Neuronal stem cell (in vitro differentiated cells): ENCODE data around the gene STUB1.

ENCODE experiments used
- DNase-seq: peaks from one replicate; pipeline ENCODE4 v3.0.0-alpha.2; 2013; ENCODE audit warnings: low spot score
- H2AFZ ChIP-seq: one replicate; pipeline ENCODE4 v1.6.1; 2013; ENCODE audit warnings: mild to moderate bottlenecking, low read length, inconsistent platforms
- H2AK5ac ChIP-seq: 2 replicates; pipeline ENCODE4 v1.6.1; 2013; ENCODE audit warnings: low read depth, mild to moderate bottlenecking, inconsistent platforms, low read length, moderate library complexity, mixed read lengths
- H2BK120ac ChIP-seq: 2 replicates; pipeline ENCODE4 v1.6.1; 2013; ENCODE audit warnings: low read depth, mild to moderate bottlenecking, inconsistent platforms, low read length, moderate library complexity, mixed read lengths
- H2BK12ac ChIP-seq: one replicate; pipeline ENCODE4 v1.6.1; 2013; ENCODE audit warnings: low read length, inconsistent platforms
- H2BK15ac ChIP-seq: 2 replicates; pipeline ENCODE4 v1.6.1; 2013; ENCODE audit warnings: mild to moderate bottlenecking, low read length, inconsistent platforms, mixed read lengths
- H2BK5ac ChIP-seq: one replicate; pipeline ENCODE4 v1.6.1; 2013; ENCODE audit warnings: inconsistent platforms, mild to moderate bottlenecking, low read length, moderate library complexity
- H3K14ac ChIP-seq: one replicate; pipeline ENCODE4 v1.6.1; 2013; ENCODE audit warnings: low read length, inconsistent platforms
- H3K18ac ChIP-seq: 2 replicates; pipeline ENCODE4 v1.6.1; 2013; ENCODE audit warnings: low read length, inconsistent platforms
- H3K23ac ChIP-seq: 2 replicates; pipeline ENCODE4 v1.6.1; 2013; ENCODE audit warnings: low read depth, mild to moderate bottlenecking, mixed read lengths, low read length, inconsistent platforms; ENCODE audit not compliant: poor library complexity
- H3K27ac ChIP-seq: replicated peaks from 3 replicates; pipeline ENCODE4 v1.5.1; 2013; ENCODE audit warnings: low read length, inconsistent platforms
- H3K27me3 ChIP-seq, 3 experiments: 2 replicates each; pipeline ENCODE4 v1.6.1; 2013; ENCODE audit warnings: low read length in 3 of 3, mild to moderate bottlenecking in 2 of 3, inconsistent platforms in 1 of 3, low read depth in 1 of 3, mixed read lengths in 1 of 3, moderate library complexity in 1 of 3; ENCODE audit not compliant: control insufficient read depth in 3 of 3, insufficient read depth in 3 of 3
- H3K36me3 ChIP-seq, 2 donors: replicated peaks in 1 of 2; 2 replicates each; pipeline ENCODE4 v1.6.1; 2013; ENCODE audit warnings: low read length in 2 of 2; ENCODE audit not compliant: control insufficient read depth in 2 of 2, insufficient read depth in 2 of 2
- H3K4ac ChIP-seq: 2 replicates; pipeline ENCODE4 v1.6.1; 2013; ENCODE audit warnings: inconsistent platforms, mild to moderate bottlenecking, low read length, moderate library complexity
- H3K4me1 ChIP-seq, 2 donors: 1 replicate in 1 of 2; 2 replicates in 1 of 2; pipeline ENCODE4 v1.6.1; 2013; ENCODE audit warnings: low read length in 2 of 2, low read depth in 1 of 2; ENCODE audit not compliant: control insufficient read depth in 2 of 2, insufficient read depth in 1 of 2
- H3K4me2 ChIP-seq: one replicate; pipeline ENCODE4 v1.6.1; 2013; ENCODE audit warnings: mild to moderate bottlenecking, low read length, inconsistent platforms; ENCODE audit not compliant: insufficient read depth, poor library complexity, severe bottlenecking
- H3K4me3 ChIP-seq, 2 donors: 2 replicates each; pipeline ENCODE4 v1.5.1; 2013; ENCODE audit warnings: low read length in 2 of 2, mild to moderate bottlenecking in 2 of 2, inconsistent platforms in 1 of 2, moderate library complexity in 1 of 2
- H3K79me1 ChIP-seq: one replicate; pipeline ENCODE4 v1.6.1; 2013; ENCODE audit warnings: low read depth, mild to moderate bottlenecking, inconsistent platforms, low read length, moderate library complexity
- H3K9ac ChIP-seq: one replicate; pipeline ENCODE4 v1.6.1; 2013; ENCODE audit warnings: mild to moderate bottlenecking, low read depth, low read length, inconsistent platforms; ENCODE audit not compliant: poor library complexity
- H3K9me3 ChIP-seq, 2 donors: replicated peaks in 1 of 2; 2 replicates each; pipeline versions ENCODE3 to v1.6.1; 2013; ENCODE audit warnings: low read length in 2 of 2, mild to moderate bottlenecking in 2 of 2, inconsistent platforms in 1 of 2, low read depth in 1 of 2, mixed read lengths in 1 of 2, moderate library complexity in 1 of 2; ENCODE audit not compliant: control insufficient read depth in 2 of 2, insufficient read depth in 1 of 2
- H4K8ac ChIP-seq: one replicate; pipeline ENCODE4 v1.6.1; 2013; ENCODE audit warnings: low read depth, mild to moderate bottlenecking, inconsistent platforms, low read length, moderate library complexity
- H4K91ac ChIP-seq: one replicate; pipeline ENCODE4 v1.6.1; 2013; ENCODE audit warnings: low read length, low read depth, mild to moderate bottlenecking, inconsistent platforms; ENCODE audit not compliant: poor library complexity
- WGBS, 2 donors: extraction: QIAGEN DNeasy Blood & Tissue Kit; methylation state at CpG; one replicate each; pipeline ENCODE4 v1.1.7; 2013; ENCODE audit warnings: missing lambda C conversion rate in 2 of 2, mixed read lengths in 1 of 2; ENCODE audit not compliant: insufficient read length in 2 of 2, insufficient replicate concordance in 1 of 2; ENCODE audit errors: extremely low coverage in 2 of 2; 5-methylcytosine and 5-hydroxymethylcytosine counted together

Gene STUB1

GRCh38 chr16:670485-671352, 9.5 kb upstream of the STUB1 start:
- Histone ChIP-seq H3K27ac (no peak overlapping the region), H3K4me3 (peak overlapping the region in 1 of 2 donors; percentile 3), H3K9me3 (no peaks in the 10 kb centered on the region), H3K4ac (no peak overlapping the region), H2AFZ (no peak overlapping the region), H4K8ac (no peak overlapping the region), H2BK15ac (no peak overlapping the region), H2BK120ac (no peak overlapping the region), H3K36me3 (peaks cover 37 to 57% of the 10 kb centered on the region in 2 donors), H3K14ac (no peak overlapping the region), H2BK5ac (no peak overlapping the region), H4K91ac (no peak overlapping the region), H3K27me3 (peaks cover 0 to 9% (median 0%) of the 10 kb centered on the region in 3 experiments), H3K18ac (no peak overlapping the region), H2BK12ac (no peak overlapping the region), H3K4me2 (no peak overlapping the region), H3K79me1 (peaks cover 31% of the 10 kb centered on the region), H3K9ac (peak overlapping the region; percentile 4), H2AK5ac (no peak overlapping the region), H3K4me1 (peaks cover 2 to 13% of the 10 kb centered on the region in 2 donors), H3K23ac (no peak overlapping the region)
- DNase-seq, result no peak
- no CpG with 5 or more reads among the region's 52 CpGs for WGBS, 2 donors

GRCh38 chr16:671353-672131, 8.7 kb upstream of the STUB1 start:
- no CpG with 5 or more reads among the region's 40 CpGs for WGBS, 2 donors
- Histone ChIP-seq H4K8ac (peak overlapping the region; percentile 17), H2BK15ac (no peak overlapping the region), H3K23ac (no peak overlapping the region), H2BK12ac (no peak overlapping the region), H3K4me2 (no peak overlapping the region), H3K4me3 (no peak overlapping the region), H3K14ac (no peak overlapping the region), H2AFZ (no peak overlapping the region), H3K9me3 (no peaks in the 10 kb centered on the region), H2AK5ac (no peak overlapping the region), H3K9ac (no peak overlapping the region), H2BK5ac (no peak overlapping the region), H3K4me1 (peaks cover 2 to 13% of the 10 kb centered on the region in 2 donors), H3K79me1 (peaks cover 29% of the 10 kb centered on the region), H3K36me3 (peaks cover 37 to 57% of the 10 kb centered on the region in 2 donors), H2BK120ac (no peak overlapping the region), H3K4ac (no peak overlapping the region), H4K91ac (no peak overlapping the region), H3K27ac (no peak overlapping the region), H3K18ac (no peak overlapping the region), H3K27me3 (peaks cover 0 to 14% (median 0%) of the 10 kb centered on the region in 3 experiments)
- DNase-seq, result no peak

GRCh38 chr16:672371-672770, 7.8 kb upstream of the STUB1 start:
- no peak for DNase-seq
- no peak overlapping the region for H3K14ac ChIP-seq

GRCh38 chr16:672851-673250, 7.4 kb upstream of the STUB1 start:
- H4K8ac ChIP-seq, result no peak overlapping the region
- H3K4ac ChIP-seq, result no peak overlapping the region
- H3K27me3 ChIP-seq, result peaks cover 0 to 14% (median 0%) of the 10 kb centered on the region in 3 experiments
- peaks cover 37 to 57% of the 10 kb centered on the region in 2 donors for H3K36me3 ChIP-seq
- H3K14ac ChIP-seq, result no peak overlapping the region
- H3K18ac ChIP-seq, result no peak overlapping the region
- no peak overlapping the region for H2BK15ac ChIP-seq
- H2BK120ac ChIP-seq, result no peak overlapping the region
- no peak for DNase-seq
- H2BK12ac ChIP-seq, result no peak overlapping the region
- H2AFZ ChIP-seq, result no peak overlapping the region
- H2BK5ac ChIP-seq, result no peak overlapping the region
- peaks cover 29% of the 10 kb centered on the region for H3K79me1 ChIP-seq
- WGBS, 2 donors, result no CpG with 5 or more reads among the region's 21 CpGs
- peaks cover 2 to 13% of the 10 kb centered on the region in 2 donors for H3K4me1 ChIP-seq
- no peak overlapping the region for H3K27ac ChIP-seq
- no peak overlapping the region for H2AK5ac ChIP-seq
- peak overlapping the region; percentile 65 for H3K23ac ChIP-seq
- no peak overlapping the region for H3K4me3 ChIP-seq
- no peak overlapping the region for H4K91ac ChIP-seq
- H3K9ac ChIP-seq, result no peak overlapping the region
- H3K4me2 ChIP-seq, result no peak overlapping the region
- no peaks in the 10 kb centered on the region for H3K9me3 ChIP-seq

More at GRCh38 chr16:672371-672770, 7.8 kb upstream of the STUB1 start:
- Histone ChIP-seq H3K9ac (no peak overlapping the region), H3K9me3 (no peaks in the 10 kb centered on the region), H3K4me2 (no peak overlapping the region), H3K27me3 (peaks cover 0 to 14% (median 0%) of the 10 kb centered on the region in 3 experiments), H3K79me1 (peaks cover 29% of the 10 kb centered on the region), H2AFZ (no peak overlapping the region), H3K4me3 (no peak overlapping the region), H4K91ac (no peak overlapping the region), H3K18ac (no peak overlapping the region), H4K8ac (no peak overlapping the region), H3K27ac (no peak overlapping the region), H3K4ac (no peak overlapping the region), H3K23ac (no peak overlapping the region), H2BK15ac (no peak overlapping the region), H3K4me1 (peaks cover 2 to 13% of the 10 kb centered on the region in 2 donors), H2BK12ac (no peak overlapping the region), H2BK120ac (no peak overlapping the region), H2AK5ac (no peak overlapping the region), H3K36me3 (peaks cover 37 to 57% of the 10 kb centered on the region in 2 donors), H2BK5ac (no peak overlapping the region)
- WGBS, 2 donors, result no CpG with 5 or more reads among the region's 19 CpGs
